PC-9 (cell line): ENCODE data around the gene LIPM. TPM values are rescaled to one million over a fixed set of nuclear protein-coding genes. Genes with fewer than 3 reads are reported as not detected.

ENCODE experiments used
- BruUV-seq: library from RNA; stranded (reverse); fragments of 400-500 nt; replicated peaks from 2 replicates; lab custom pipeline; 2021; lab: Mats Ljungman, UMichigan
- CTCF ChIA-PET: fragments of 300-600 bp; sonication (Branson Sonifier 250); formaldehyde crosslinking; loops from one replicate; lab custom pipeline; 2022; ENCODE audit warnings: antibody characterized with exemption; lab: Charles Lee
- POLR2A ChIA-PET: fragments of 300-600 bp; sonication (Branson Sonifier 250); formaldehyde crosslinking; loops from one replicate; lab custom pipeline; 2022; ENCODE audit warnings: antibody characterized with exemption; ENCODE audit not compliant: unreplicated experiment; lab: Charles Lee
- DNase-seq, 2 experiments: peaks; one replicate each; pipeline versions ENCODE4 v3.0.0 to v3.0.0-alpha.2; 2015 to 2022; ENCODE audit warnings: mixed read lengths in 1 of 2
- H2AFZ ChIP-seq: fragments of 200-600 bp; sonication (generic); 2 replicates; pipeline ENCODE4 v1.8.1; 2017; ENCODE audit warnings: antibody characterized with exemption
- H3F3A ChIP-seq: fragments of 200-600 bp; sonication (generic); 2 replicates; pipeline ENCODE4 v1.8.1; 2017; ENCODE audit warnings: antibody characterized with exemption, mild to moderate bottlenecking, low read depth; ENCODE audit not compliant: insufficient read depth
- H3K27ac ChIP-seq: fragments of 200-600 bp; sonication (generic); 2 replicates; pipeline ENCODE4 v1.6.1; 2016; ENCODE audit warnings: mixed run types
- H3K27me3 ChIP-seq: fragments of 200-600 bp; sonication (generic); 2 replicates; pipeline ENCODE4 v1.6.1; 2016; ENCODE audit warnings: low read depth, mixed run types; ENCODE audit not compliant: insufficient read depth
- H3K36me3 ChIP-seq: fragments of 200-600 bp; sonication (generic); 2 replicates; pipeline ENCODE4 v1.6.1; 2016; ENCODE audit warnings: low read depth, mixed run types
- H3K4me1 ChIP-seq: fragments of 200-600 bp; sonication (generic); replicated peaks from 2 replicates; pipeline ENCODE4 v1.6.1; 2016; ENCODE audit warnings: mixed run types; ENCODE audit not compliant: insufficient read depth
- H3K4me2 ChIP-seq: fragments of 200-600 bp; sonication (generic); 2 replicates; pipeline ENCODE4 v1.6.1; 2017; ENCODE audit warnings: mixed run types
- H3K4me3 ChIP-seq: fragments of 200-600 bp; sonication (generic); 2 replicates; pipeline ENCODE4 v1.6.1; 2016; ENCODE audit warnings: mixed run types
- H3K79me2 ChIP-seq: fragments of 200-600 bp; sonication (generic); 2 replicates; pipeline ENCODE4 v1.6.1; 2017; ENCODE audit warnings: low read depth, mixed run types
- H3K9me2 ChIP-seq: fragments of 200-600 bp; sonication (generic); 2 replicates; pipeline ENCODE4 v1.8.1; 2017; ENCODE audit warnings: mild to moderate bottlenecking; ENCODE audit not compliant: insufficient read depth
- H3K9me3 ChIP-seq: fragments of 200-600 bp; sonication (generic); 2 replicates; pipeline ENCODE4 v1.8.1; 2016; ENCODE audit warnings: low read depth; ENCODE audit not compliant: insufficient read depth
- H4K20me1 ChIP-seq: fragments of 200-600 bp; sonication (generic); 2 replicates; pipeline ENCODE4 v1.8.1; 2017; ENCODE audit not compliant: insufficient read depth
- CTCF ChIP-seq: fragments of 200-600 bp; sonication (generic); conservative IDR thresholded peaks from 2 replicates; pipeline ENCODE4 v1.6.1; 2017; ENCODE audit warnings: mixed run types, antibody characterized with exemption, mild to moderate bottlenecking, moderate library complexity
- EZH2 ChIP-seq: fragments of 200-600 bp; sonication (generic); IDR thresholded peaks from 2 replicates; pipeline ENCODE4 v1.8.0; 2017; ENCODE audit warnings: antibody characterized with exemption, low read depth
- intact Hi-C: fragments of 100-400 bp; cut with micrococcal nuclease; formaldehyde crosslinking; loops from one replicate; pipeline ENCODE4 v1.10.0; 2022; ENCODE audit not compliant: unreplicated experiment
- total RNA-seq: library from RNA; stranded (reverse); gene quantifications from 2 replicates; pipeline ENCODE4 v1.2.3, GENCODE V29; 2021

LIPM gene
- total RNA-seq, 1 experiment from 2014 or later, result not detected

- no peak overlapping the region for H3K27ac ChIP-seq
- H3K27me3 ChIP-seq, result no peaks in the 10 kb centered on the region
- ChIA-PET CTCF (no interaction called here), POLR2A (no interaction called here)
- TF ChIP-seq CTCF (no peak), EZH2 (no peak)
- intact Hi-C loops, result no loop called here
- no peaks in the 10 kb centered on the region for H3K4me1 ChIP-seq
- H3K4me3 ChIP-seq, result no peak overlapping the region
- no peak overlapping the region for H2AFZ ChIP-seq
- H4K20me1 ChIP-seq, result no peaks in the 10 kb centered on the region
- H3F3A ChIP-seq, result no peaks in the 10 kb centered on the region
- no peaks in the 10 kb centered on the region for H3K9me3 ChIP-seq
- H3K9me2 ChIP-seq, result no peaks in the 10 kb centered on the region
- no peaks in the 10 kb centered on the region for H3K36me3 ChIP-seq
- BruUV-seq, result no TSS peak
- no peaks in the 10 kb centered on the region for H3K79me2 ChIP-seq
- no peak overlapping the region for H3K4me2 ChIP-seq
- DNase-seq, result no peak
Observed at GRCh38 chr10:88756660-88757059, 45.9 kb upstream of the LIPM start.

GRCh38 chr10:88759366-88760101 lies 43.0 kb upstream of the LIPM start, which contains the start of gene LIPN:
LIPN (plus strand) TSS chr10:88760020; CDS start chr10:88761406, 1,386 bp downstream.
- Histone ChIP-seq H2AFZ (no peak within 1 kb of the TSS), H3F3A (no peaks in the 10 kb centered on the region), H4K20me1 (no peaks in the 10 kb centered on the region), H3K9me3 (no peaks in the 10 kb centered on the region), H3K36me3 (no peaks in the 10 kb centered on the region), H3K4me2 (no peak within 1 kb of the TSS), H3K27ac (no peak within 1 kb of the TSS), H3K9me2 (no peaks in the 10 kb centered on the region), H3K27me3 (no peaks in the 10 kb centered on the region), H3K4me1 (no peaks in the 10 kb centered on the region), H3K79me2 (no peaks in the 10 kb centered on the region), H3K4me3 (no peak within 1 kb of the TSS)
- POLR2A ChIA-PET, result no interaction called here
- no peak for DNase-seq
- BruUV-seq, result no TSS peak
- intact Hi-C loops, result loop anchor here (2.0 kb wide), 1 partner anchor 25 kb away; no protein-coding TSS in a partner anchor
- no peak for TF ChIP-seq EZH2
- TF ChIP-seq CTCF, result no peak
- CTCF ChIA-PET, result no interaction called here

GRCh38 chr10:88762906-88763305 lies 39.6 kb upstream of the LIPM start:
- no TSS peak for BruUV-seq
- Histone ChIP-seq H3K36me3 (no peaks in the 10 kb centered on the region), H4K20me1 (no peaks in the 10 kb centered on the region), H3K79me2 (no peaks in the 10 kb centered on the region), H3F3A (no peaks in the 10 kb centered on the region), H3K27ac (no peak overlapping the region), H2AFZ (no peak overlapping the region), H3K4me1 (no peaks in the 10 kb centered on the region), H3K9me3 (no peaks in the 10 kb centered on the region), H3K27me3 (no peaks in the 10 kb centered on the region), H3K4me2 (no peak overlapping the region), H3K4me3 (no peak overlapping the region), H3K9me2 (no peaks in the 10 kb centered on the region)
- POLR2A ChIA-PET, result no interaction called here
- no peak for DNase-seq
- intact Hi-C loops, result no loop called here
- CTCF ChIA-PET, result no interaction called here
- TF ChIP-seq CTCF, result no peak
- no peak for TF ChIP-seq EZH2
